CD4-positive, alpha-beta T cell treated with Interleukin-15 for 4 hours (primary cell): ENCODE results near the gene G2E3.
"Not testable (repeated sequence)": the region's sequence is repeated elsewhere in the genome, so short reads cannot be mapped to it uniquely, and the experiment has no call there.

Experiments used
- DNase-seq: peaks from one replicate; pipeline ENCODE4 v3.0.0-alpha.2; 2020; ENCODE audit warnings: low spot score

G2E3 gene

GRCh38 chr14:30603402-30603801 lies 44.4 kb downstream of the G2E3 start:
- no peak for DNase-seq

- not testable (repeated sequence) for DNase-seq
Measured at GRCh38 chr14:30604696-30605095, 45.7 kb downstream of the G2E3 start.

- no peak for DNase-seq
Measured at GRCh38 chr14:30607156-30607780, 48.3 kb downstream of the G2E3 start.

GRCh38 chr14:30608533-30609006 lies 49.6 kb downstream of the G2E3 start:
- no peak for DNase-seq

- DNase-seq, result peak; percentile 19
Measured at GRCh38 chr14:30610787-30611343, 51.9 kb downstream of the G2E3 start.

DNA sequence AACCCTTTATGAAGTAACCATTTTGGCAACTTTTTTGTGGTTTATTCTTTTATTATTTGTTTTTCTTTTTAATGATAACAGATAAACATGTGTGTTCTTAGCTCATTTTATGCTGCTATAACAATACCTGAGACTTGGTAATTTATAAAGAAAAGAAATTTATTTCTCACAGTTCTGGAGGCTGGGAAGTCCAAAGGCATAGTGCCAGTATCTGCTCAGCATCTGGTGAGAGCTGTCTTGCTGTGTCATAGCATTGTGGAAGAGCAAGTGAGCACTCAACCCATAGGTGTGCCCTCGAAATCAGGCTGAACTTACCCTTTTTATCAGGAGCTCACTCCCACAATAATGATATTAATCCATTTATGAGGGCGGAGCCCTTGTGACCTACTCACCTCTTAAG lies 55.2 kb downstream of the G2E3 start:
- DNase-seq, result no peak

- DNase-seq, result no peak
Measured at GRCh38 chr14:30620178-30620577, 61.2 kb downstream of the G2E3 start.

DNA sequence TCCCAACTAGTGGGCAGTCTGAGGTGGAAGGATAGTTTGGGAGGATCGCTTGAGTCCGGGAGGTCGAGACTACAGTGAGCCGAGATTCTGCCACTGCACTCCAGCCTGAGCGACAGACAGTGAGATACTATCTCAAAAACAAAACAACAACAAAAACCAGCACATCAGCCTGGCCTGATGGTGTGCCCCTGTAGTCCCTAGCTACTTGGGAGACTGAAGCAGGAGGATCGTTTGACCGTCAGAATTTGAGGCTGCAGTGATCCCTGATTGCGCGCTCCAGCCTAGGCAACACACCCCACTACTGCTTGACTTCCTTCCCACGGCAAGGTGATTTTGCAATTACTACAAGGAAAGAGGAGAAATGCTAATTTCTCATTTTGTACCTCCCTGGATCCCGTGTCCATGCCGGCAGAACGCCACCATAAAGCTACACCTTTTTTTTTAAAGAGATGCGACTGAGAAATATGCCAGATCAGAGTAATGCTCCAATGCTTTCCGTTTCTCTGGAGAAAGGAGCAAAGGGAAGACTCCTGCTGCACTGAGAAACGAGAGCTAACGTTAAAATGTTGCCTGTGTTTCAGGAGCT lies 62.5 kb downstream of the G2E3 start:
- no peak for DNase-seq

GRCh38 chr14:30621940-30622830 lies 63.2 kb downstream of the G2E3 start, which contains the start of gene SCFD1:
Gene SCFD1 (plus strand): TSS chr14:30622319. CDS start chr14:30622339, 20 bp downstream.
- DNase-seq, result peak; percentile 91

- DNase-seq, result no peak
Measured at GRCh38 chr14:30623412-30624131, 64.6 kb downstream of the G2E3 start.

DNA sequence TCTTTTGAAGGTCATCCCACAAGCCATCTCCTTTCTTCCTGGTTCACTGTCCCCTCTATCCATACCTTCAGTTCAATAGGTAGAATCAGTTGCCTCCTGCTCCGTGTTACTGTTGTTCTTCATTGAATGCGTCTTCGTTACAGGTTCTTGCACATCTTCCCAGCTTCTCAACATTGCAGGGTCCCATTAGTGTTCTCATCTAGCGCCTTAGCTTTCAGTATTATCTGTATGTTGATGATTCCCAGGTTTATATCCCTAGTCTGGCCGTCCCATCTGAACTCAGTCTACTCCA lies 65.1 kb downstream of the G2E3 start:
- no peak for DNase-seq

DNA sequence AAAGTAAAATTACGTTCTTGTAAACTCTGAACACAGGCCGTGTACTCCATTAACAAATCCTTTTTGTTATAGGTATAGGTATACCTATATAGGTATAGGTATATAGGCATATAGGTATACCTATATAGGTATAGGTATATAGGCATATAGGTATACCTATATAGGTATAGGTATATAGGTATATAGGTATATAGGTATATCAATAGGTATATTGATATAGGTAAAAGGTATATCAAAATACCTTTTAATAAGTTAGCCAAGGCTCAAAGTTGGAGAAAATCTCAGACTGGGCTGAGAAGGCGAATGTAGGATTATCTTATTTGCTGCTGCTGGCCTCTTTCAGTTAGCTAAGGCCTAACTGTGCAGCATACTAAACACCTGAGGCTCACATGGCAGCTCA lies 66.6 kb downstream of the G2E3 start:
- no peak for DNase-seq

DNA sequence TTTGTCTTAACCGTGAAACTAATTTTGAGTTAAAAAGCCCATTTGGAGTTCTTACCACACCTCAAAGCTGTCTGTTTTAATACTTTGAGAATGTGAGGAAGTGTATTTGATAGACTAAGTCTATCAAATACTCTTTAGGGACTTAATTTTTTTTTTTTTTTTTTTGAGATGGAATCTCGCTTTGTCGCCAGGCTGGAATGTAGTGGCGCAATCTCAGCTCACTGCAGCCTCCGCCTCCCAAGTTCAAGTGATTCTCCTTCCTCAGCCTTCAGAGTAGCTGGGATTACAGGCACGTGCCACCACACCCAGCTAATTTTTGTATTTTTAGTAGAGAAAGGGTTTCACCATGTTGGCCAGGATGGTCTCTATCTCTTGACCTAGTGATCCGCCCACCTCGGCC lies 70.5 kb downstream of the G2E3 start:
- DNase-seq, result not testable (repeated sequence)

GRCh38 chr14:30630248-30630647 lies 71.3 kb downstream of the G2E3 start:
- DNase-seq, result no peak

DNA sequence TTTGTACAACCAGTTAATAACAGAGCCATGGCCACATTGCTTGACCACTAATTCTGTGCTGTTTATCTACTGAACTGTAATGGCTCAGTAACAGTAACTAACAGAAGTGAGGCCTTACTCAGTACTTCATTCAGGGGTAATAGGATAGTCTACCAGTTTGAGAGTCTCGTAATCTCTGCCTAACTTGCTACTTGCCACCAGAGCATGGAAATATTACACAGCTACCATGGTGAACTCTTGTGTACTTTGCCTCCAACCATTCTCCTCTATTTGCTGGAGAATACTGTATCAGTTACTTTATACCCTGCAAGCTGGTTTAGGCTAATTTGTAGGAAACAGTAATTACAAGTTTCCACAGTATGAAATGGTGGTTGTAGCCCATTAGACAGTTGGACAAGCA lies 73.8 kb downstream of the G2E3 start:
- DNase-seq, result no peak

DNA sequence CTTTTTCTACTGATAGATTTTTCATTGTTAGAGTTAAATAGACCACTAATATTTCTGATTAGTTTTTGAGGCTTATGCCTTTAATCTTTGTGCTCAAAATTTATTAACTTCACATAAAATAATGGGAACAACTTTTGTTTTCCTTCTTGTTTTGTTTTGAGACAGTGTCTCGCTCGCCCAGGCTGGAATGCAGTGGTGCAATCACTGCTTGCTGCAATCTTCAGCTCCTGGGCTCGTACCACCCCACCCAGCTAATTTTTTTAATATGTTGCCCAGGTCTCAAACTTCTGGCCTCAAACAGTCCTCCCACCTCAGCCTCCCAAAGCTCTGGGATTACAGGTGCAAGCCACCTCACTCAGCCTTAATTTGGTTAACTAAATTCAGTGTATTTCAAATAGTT lies 80.0 kb downstream of the G2E3 start:
- DNase-seq, result no peak

- no peak for DNase-seq
Measured at GRCh38 chr14:30641207-30641606, 82.2 kb downstream of the G2E3 start.

DNA sequence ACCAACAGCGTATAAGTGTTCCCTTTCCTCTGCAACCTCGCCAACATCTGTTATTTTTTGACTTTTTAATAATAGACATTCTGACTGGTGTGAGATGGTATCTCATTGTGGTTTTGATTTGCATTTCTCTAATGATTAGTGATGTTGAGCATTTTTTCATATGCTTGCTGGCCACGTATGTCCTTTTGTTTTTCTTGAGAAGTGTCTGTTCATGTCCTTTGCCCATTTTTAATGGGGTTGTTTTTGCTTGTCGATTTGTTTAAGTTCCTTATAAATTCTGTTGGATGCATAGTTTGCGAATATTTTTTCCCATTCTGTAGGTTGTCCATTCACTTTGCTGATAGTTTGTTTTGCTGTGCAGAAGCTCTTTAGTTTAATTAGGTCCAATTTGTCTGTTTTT lies 85.5 kb downstream of the G2E3 start:
- not testable (repeated sequence) for DNase-seq

DNA sequence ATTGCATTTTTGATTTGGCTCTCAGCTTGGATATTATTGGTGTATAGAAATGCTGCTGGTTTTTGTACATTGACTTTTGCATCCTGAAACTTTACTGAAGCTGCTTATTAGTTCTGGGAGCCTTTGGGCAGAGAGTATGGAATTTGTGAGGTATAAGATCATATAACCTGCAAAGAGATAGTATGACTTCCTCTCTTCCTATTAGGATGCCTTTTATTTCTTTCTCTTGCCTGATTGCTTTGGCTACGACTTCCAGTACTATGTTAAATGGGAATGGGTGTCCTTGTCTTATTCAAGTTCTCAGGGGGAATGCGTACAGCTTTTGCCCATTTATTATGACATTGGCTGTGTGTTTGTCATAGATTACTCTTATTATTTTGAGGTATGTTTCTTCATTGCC lies 86.6 kb downstream of the G2E3 start:
- DNase-seq, result no peak

GRCh38 chr14:30648471-30648870 lies 89.5 kb downstream of the G2E3 start:
- DNase-seq, result no peak

- no peak for DNase-seq
Measured at GRCh38 chr14:30651937-30652336, 93.0 kb downstream of the G2E3 start.

- no peak for DNase-seq
Measured at GRCh38 chr14:30655124-30655523, 96.2 kb downstream of the G2E3 start.
